ENCODE measurements around the gene STPG2. TPM values are rescaled to one million over a fixed set of nuclear protein-coding genes. Genes with fewer than 3 reads are reported as not detected.
A peak's percentile ranks its signal among the peaks of the same experiment; 100 is the strongest.

STPG2 gene
- total RNA-seq, 1 donor from 2014 or later: not detected

DNA sequence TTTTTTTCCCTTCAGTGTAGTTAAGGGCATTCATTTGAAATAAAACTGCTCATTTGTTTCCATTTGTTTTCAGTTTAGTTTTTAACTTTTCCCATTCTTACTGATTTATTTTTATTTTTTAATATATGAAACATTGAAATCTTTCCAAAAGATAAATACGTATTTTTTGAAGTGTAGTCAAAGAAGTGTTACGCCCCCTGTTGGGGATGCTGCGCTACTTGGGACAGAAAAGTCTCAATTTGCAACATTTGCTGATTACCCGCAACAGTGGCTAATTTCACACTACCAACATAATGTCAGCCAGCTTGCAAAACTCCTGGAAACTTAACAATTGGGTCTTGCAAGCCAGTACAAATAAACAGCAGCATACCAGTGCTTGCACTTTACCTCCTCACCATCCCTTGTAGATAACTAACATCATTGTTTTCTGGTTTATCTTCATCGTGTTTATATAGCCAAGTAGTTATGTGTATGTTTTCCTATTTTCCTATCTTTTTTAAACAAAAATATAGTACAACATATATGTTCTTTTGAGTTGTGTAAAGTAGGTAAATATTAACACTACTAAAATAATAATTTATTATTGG lies 158.6 kb downstream of the STPG2 start:
- FAIRE-seq: no peak
- H3K27me3 ChIP-seq (ENCODE audit: control insufficient read depth, insufficient read depth, low read length): no peaks in the 10 kb centered on the region
- TF ChIP-seq, protein P1, sequence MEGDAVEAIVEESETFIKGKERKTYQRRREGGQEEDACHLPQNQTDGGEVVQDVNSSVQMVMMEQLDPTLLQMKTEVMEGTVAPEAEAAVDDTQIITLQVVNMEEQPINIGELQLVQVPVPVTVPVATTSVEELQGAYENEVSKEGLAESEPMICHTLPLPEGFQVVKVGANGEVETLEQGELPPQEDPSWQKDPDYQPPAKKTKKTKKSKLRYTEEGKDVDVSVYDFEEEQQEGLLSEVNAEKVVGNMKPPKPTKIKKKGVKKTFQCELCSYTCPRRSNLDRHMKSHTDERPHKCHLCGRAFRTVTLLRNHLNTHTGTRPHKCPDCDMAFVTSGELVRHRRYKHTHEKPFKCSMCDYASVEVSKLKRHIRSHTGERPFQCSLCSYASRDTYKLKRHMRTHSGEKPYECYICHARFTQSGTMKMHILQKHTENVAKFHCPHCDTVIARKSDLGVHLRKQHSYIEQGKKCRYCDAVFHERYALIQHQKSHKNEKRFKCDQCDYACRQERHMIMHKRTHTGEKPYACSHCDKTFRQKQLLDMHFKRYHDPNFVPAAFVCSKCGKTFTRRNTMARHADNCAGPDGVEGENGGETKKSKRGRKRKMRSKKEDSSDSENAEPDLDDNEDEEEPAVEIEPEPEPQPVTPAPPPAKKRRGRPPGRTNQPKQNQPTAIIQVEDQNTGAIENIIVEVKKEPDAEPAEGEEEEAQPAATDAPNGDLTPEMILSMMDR (IDR thresholded peaks at IDR 0.05; ENCODE audit: insufficient read depth, low read length, severe bottlenecking): peak; percentile 14

DNA sequence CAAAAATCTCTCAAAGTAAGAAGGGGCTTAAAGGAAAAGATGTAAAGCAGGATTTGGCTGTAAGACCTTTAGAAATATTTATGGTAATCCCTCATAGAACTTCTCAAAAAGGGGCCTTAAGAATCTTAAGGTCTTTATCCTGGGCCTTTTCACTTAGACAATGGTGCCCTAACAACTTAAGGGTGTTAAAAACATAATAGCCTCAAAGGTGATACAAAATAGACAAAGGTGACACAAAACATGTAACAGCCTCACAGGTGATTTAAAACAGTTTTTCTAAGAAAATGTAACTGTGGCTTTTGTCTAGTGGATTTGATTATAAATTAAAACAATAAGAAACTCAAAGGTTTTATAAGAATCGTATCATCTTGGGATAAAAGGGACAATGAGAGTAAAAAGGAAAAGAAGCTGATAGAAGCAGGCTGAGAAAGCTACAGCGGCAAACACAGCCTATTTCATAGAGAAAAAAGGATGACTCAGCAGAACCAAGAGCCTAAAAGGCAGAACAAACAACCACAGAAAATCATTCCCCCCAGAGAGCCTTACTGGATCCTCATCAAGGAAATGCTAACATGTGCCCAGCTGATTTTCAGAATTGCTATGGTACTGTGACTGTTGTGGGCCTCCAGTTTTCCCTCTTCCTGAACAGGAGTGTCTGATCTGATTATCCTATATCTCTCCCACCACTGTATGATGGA lies 164.3 kb downstream of the STPG2 start:
- no peak for FAIRE-seq
- Histone ChIP-seq H3K36me3 (ENCODE audit: control insufficient read depth, insufficient read depth, low read length) (no peaks in the 10 kb centered on the region), H3K27me3 (ENCODE audit: control insufficient read depth, insufficient read depth, low read length) (no peaks in the 10 kb centered on the region), H3K4me3 (ENCODE audit: low read depth, low read length) (no peak overlapping the region)
- TF ChIP-seq, protein P1 (IDR thresholded peaks at IDR 0.05; ENCODE audit: insufficient read depth, low read length, severe bottlenecking): no peak
- DNase-seq (ENCODE audit: low read depth): no peak

More for the DNA sequence above, 158.6 kb downstream of the STPG2 start:
- Histone ChIP-seq H3K36me3 (ENCODE audit: control insufficient read depth, insufficient read depth, low read length) (no peaks in the 10 kb centered on the region), H3K4me3 (ENCODE audit: low read depth, low read length) (no peak overlapping the region)
- DNase-seq (ENCODE audit: low read depth): no peak

DNA sequence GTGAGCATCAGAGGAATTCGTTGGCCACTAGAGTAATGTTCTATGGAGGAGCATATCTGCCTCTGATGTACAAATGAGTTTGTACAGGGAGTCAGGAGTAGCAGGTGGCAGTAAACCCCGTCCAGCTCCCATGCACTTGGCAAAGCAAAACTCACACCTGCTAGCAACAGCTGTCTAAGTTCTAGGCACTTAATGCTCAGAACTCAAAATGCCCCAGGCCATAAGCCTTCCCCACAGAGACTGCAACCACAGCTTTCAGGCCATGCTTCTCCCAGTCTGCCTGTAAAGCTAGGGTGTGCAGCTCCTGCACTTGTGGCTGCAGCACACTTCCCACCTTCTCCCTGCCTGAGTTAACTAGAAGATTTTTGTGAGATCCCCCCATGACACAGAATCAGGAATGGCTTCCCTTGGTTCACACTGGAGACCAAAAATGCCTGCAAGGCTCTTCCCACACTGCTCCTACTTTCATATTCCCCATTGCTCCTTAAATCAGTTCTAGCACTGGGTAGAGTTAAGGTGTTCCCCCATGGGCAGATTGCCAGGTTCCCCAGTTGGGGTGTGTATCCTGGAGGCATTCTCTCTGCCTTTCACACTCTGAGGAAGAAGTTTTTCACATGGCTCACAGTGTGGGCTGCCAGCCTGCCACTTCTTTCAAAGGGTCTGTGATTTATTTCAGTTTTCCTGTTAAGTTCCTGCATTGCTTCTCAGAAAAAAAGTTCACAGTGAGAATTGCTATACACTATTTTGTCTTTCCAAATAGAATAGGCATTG lies 189.9 kb downstream of the STPG2 start:
- Histone ChIP-seq H3K27me3 (ENCODE audit: control insufficient read depth, insufficient read depth, low read length) (no peaks in the 10 kb centered on the region), H3K4me3 (ENCODE audit: low read depth, low read length) (no peak overlapping the region), H3K36me3 (ENCODE audit: control insufficient read depth, insufficient read depth, low read length) (no peaks in the 10 kb centered on the region)
- TF ChIP-seq, protein P1 (IDR thresholded peaks at IDR 0.05; ENCODE audit: insufficient read depth, low read length, severe bottlenecking): no peak
- FAIRE-seq: peak; percentile 75
- DNase-seq (ENCODE audit: low read depth): no peak

DNA sequence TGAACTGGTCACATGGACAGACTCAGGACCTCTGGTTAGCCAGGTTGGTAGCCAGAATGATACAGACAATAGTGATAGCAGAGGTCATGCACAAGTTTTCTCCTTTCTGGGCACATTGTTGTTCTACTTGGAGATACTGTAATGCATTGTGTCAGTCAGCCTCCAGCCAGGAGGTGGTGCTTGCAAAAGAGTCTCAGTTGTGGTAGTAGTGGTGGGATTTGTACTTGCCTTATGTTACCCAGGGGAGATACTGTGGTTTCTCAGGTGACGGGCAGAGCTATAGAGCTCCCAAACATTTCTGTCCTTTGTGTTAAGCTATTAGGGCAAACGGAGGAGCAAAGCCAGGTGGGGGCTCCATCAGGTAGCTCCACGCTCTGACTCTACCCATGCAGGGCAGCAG lies 190.5 kb downstream of the STPG2 start:
- TF ChIP-seq, protein P1 (IDR thresholded peaks at IDR 0.05; ENCODE audit: insufficient read depth, low read length, severe bottlenecking): no peak
- no peaks in the 10 kb centered on the region for H3K36me3 ChIP-seq (ENCODE audit: control insufficient read depth, insufficient read depth, low read length)
- DNase-seq (ENCODE audit: low read depth) (no peak), FAIRE-seq (no peak)
- no peak overlapping the region for H3K4me3 ChIP-seq (ENCODE audit: low read depth, low read length)
- H3K27me3 ChIP-seq (ENCODE audit: control insufficient read depth, insufficient read depth, low read length): no peaks in the 10 kb centered on the region

DNA sequence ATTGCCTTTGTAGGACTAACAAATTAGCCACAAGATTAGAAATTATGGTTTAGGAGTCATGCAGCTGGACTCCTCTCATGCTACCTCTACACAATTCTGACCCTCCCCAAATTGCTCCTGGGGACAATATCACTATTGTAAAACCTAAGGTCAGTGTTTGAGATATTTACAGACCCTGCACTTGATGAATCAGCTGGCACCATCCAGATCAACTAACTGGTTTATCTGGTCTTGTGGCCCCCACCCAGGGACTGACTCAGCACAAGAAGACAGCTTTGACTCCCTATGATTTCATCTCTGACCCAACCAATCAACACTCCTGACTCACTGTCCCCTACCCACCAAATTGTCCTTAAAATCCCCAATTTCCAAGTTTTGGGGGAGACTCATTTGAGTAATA lies 192.4 kb downstream of the STPG2 start:
- DNase-seq (ENCODE audit: low read depth) (peak; percentile 62), FAIRE-seq (peak; percentile 36)
- Histone ChIP-seq H3K36me3 (ENCODE audit: control insufficient read depth, insufficient read depth, low read length) (no peaks in the 10 kb centered on the region), H3K27me3 (ENCODE audit: control insufficient read depth, insufficient read depth, low read length) (no peaks in the 10 kb centered on the region), H3K4me3 (ENCODE audit: low read depth, low read length) (no peak overlapping the region)
- TF ChIP-seq, protein P1 (IDR thresholded peaks at IDR 0.05; ENCODE audit: insufficient read depth, low read length, severe bottlenecking): no peak
